Type B pancreatic cell (in vitro differentiated cells): ENCODE results near the gene TEX2. TPM values are rescaled to one million over a fixed set of nuclear protein-coding genes. Genes with fewer than 3 reads are reported as not detected.

Source experiments
- DNase-seq: peaks from one replicate; pipeline ENCODE4 v3.0.0; 2021; ENCODE audit warnings: mixed read lengths; ENCODE audit not compliant: unreplicated experiment; ENCODE audit errors: extremely low spot score
- H3K27ac Mint-ChIP-seq: 2 replicates; pipeline ENCODE4 v1.8.0; 2021; ENCODE audit warnings: mild to moderate bottlenecking, mixed read lengths
- H3K27me3 Mint-ChIP-seq: 2 replicates; pipeline ENCODE4 v1.8.0; 2021; ENCODE audit warnings: mixed read lengths
- H3K36me3 Mint-ChIP-seq: 2 replicates; pipeline ENCODE4 v1.8.0; 2021; ENCODE audit warnings: mixed read lengths
- H3K4me1 Mint-ChIP-seq: one replicate; pipeline ENCODE4 v1.8.0; 2021; ENCODE audit warnings: mixed read lengths; ENCODE audit not compliant: unreplicated experiment
- H3K4me3 Mint-ChIP-seq: 2 replicates; pipeline ENCODE4 v1.8.0; 2021; ENCODE audit warnings: mild to moderate bottlenecking, mixed read lengths
- H3K9me3 Mint-ChIP-seq: 2 replicates; pipeline ENCODE4 v1.8.0; 2021; ENCODE audit warnings: mixed read lengths
- total RNA-seq: library from RNA; stranded (reverse); gene quantifications from 2 replicates; pipeline ENCODE4 v1.2.1, GENCODE V29; 2021; ENCODE audit warnings: low replicate concordance
- TF ChIP-seq, protein P1 (sequence below): fragments of 200-600 bp; sonication (generic); conservative IDR thresholded peaks from 2 replicates; pipeline ENCODE4 v1.5.0; 2021; ENCODE audit warnings: antibody characterized with exemption, mild to moderate bottlenecking

The TEX2 gene
- total RNA-seq, 1 donor from 2014 or later, result 23.3 TPM

DNA sequence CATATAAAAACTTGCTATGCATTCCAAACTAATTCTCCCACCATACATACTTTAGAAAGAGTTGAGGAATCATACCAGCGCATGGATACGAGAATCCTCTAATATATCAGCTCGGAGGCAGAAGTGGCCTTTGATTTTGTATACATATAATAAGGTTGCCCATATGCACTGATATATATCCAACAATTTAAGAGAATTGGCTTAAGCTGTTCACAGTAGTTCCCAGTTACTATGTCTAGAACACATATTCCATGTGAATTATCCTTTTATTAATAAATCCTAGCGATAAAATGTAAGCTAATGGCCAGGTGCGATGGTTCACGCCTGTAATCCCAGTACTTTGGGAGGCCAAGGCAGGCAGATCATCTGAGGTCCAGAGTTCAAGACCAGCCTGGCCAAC is 113.9 kb downstream of the TEX2 start:
- no peaks in the 10 kb centered on the region for H3K27me3 Mint-ChIP-seq
- peaks cover 24% of the 10 kb centered on the region for H3K4me1 Mint-ChIP-seq
- no peak overlapping the region for H3K4me3 Mint-ChIP-seq
- no peaks in the 10 kb centered on the region for H3K9me3 Mint-ChIP-seq
- no peak for DNase-seq
- TF ChIP-seq, protein P1, sequence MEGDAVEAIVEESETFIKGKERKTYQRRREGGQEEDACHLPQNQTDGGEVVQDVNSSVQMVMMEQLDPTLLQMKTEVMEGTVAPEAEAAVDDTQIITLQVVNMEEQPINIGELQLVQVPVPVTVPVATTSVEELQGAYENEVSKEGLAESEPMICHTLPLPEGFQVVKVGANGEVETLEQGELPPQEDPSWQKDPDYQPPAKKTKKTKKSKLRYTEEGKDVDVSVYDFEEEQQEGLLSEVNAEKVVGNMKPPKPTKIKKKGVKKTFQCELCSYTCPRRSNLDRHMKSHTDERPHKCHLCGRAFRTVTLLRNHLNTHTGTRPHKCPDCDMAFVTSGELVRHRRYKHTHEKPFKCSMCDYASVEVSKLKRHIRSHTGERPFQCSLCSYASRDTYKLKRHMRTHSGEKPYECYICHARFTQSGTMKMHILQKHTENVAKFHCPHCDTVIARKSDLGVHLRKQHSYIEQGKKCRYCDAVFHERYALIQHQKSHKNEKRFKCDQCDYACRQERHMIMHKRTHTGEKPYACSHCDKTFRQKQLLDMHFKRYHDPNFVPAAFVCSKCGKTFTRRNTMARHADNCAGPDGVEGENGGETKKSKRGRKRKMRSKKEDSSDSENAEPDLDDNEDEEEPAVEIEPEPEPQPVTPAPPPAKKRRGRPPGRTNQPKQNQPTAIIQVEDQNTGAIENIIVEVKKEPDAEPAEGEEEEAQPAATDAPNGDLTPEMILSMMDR, result no peak
- H3K27ac Mint-ChIP-seq, result no peak overlapping the region
- peaks cover 22% of the 10 kb centered on the region for H3K36me3 Mint-ChIP-seq

DNA sequence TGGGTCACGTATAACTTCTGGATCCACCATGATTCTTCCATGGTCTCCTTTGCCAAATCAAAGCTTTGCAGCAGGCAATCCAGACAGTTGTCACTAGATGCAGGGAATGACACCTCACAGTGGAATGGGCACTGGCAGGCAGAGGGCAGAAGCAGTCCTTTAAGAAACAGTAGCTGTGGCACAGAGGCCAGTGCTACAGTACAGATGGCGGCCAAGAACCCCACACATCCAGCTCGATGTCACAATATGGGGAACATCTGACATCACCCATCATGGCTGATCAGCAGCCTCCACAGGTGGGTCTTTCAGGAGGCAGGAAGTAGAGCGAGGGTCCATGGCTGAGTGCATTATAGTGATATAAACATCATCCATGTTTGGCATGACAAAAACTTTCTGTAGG is 114.4 kb downstream of the TEX2 start:
- no peak for DNase-seq
- peak overlapping the region; percentile 70 for H3K27ac Mint-ChIP-seq
- H3K4me3 Mint-ChIP-seq, result peak overlapping the region; percentile 44
- H3K9me3 Mint-ChIP-seq, result no peaks in the 10 kb centered on the region
- TF ChIP-seq, protein P1, result no peak
- H3K27me3 Mint-ChIP-seq, result no peaks in the 10 kb centered on the region
- H3K36me3 Mint-ChIP-seq, result peaks cover 22% of the 10 kb centered on the region
- H3K4me1 Mint-ChIP-seq, result peaks cover 22% of the 10 kb centered on the region

DNA sequence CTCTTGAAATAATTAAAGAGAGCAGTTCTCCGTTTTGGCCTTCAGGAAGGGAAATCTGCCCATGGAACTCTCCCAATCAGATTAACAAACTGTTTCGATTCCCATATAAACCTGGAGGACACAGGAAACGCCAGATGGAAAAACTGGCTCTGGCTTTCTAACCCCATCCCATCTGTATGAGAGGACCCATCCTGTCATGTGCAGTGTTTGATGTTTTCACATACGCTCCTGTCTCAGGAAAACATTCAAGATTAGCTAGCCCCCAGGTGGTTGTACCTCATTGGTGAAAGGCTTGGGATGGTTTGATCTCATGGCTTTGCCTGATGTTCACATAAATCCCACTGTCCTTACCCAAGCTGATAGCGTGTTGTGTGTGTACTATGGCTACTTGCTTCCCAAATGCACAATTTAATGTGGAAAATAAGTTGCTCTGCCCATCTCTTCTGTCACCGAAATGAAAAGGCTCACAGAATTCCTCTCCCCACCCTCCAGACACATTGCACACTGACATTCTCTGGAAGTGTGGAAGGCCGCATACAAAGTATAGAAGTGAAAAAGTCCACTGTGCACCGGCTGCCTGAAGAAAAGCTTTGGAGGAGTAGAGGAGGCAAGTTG is 114.9 kb downstream of the TEX2 start:
- H3K4me3 Mint-ChIP-seq, result peak overlapping the region; percentile 44

DNA sequence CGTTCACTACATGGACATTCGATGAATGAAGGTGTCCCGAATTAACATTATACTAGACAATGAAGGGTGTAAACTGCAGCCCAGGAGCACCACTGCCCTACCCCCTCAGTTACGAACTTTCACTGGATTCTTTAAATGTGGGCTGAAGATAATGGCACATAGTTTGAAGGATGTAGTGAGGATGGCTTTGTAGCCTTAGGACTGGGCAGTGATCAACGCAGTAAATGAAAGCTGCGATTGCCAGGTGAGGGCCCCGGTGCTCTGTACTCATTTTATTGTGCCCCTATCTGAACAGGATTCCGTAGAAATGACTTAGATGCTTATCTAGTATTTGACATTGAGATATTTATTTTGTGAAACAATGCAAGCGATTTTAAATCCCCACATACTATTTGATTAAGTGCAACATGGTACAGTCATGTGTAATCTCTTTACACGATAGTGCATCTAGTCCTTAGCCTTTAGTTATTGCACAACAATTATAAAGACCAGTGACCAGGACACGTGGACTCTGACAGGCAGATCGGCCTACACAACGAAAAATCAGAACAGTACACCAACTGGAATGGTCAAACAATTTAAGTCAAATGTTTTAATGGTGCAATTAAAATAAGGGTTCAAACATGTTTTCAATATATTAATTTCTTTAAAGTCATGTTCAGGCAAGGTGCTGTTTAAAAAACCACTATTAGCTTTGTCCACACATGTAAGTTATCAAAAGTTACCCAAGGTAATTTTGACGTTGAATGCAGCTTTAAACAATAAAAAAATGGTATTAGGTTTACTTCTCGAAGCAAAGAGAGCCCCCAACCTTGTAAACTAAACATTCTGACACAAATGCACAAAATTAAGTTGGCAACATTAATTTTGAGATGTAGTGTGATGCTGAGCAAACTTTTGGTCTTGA is 115.7 kb downstream of the TEX2 start:
- H3K4me3 Mint-ChIP-seq, result peak overlapping the region; percentile 44

More for the DNA sequence above, 114.9 kb downstream of the TEX2 start:
- H3K27ac Mint-ChIP-seq, result peak overlapping the region; percentile 70
- H3K36me3 Mint-ChIP-seq, result peaks cover 22% of the 10 kb centered on the region
- DNase-seq, result no peak
- peaks cover 22% of the 10 kb centered on the region for H3K4me1 Mint-ChIP-seq
- no peaks in the 10 kb centered on the region for H3K9me3 Mint-ChIP-seq
- H3K27me3 Mint-ChIP-seq, result no peaks in the 10 kb centered on the region
- TF ChIP-seq, protein P1, result no peak

DNA sequence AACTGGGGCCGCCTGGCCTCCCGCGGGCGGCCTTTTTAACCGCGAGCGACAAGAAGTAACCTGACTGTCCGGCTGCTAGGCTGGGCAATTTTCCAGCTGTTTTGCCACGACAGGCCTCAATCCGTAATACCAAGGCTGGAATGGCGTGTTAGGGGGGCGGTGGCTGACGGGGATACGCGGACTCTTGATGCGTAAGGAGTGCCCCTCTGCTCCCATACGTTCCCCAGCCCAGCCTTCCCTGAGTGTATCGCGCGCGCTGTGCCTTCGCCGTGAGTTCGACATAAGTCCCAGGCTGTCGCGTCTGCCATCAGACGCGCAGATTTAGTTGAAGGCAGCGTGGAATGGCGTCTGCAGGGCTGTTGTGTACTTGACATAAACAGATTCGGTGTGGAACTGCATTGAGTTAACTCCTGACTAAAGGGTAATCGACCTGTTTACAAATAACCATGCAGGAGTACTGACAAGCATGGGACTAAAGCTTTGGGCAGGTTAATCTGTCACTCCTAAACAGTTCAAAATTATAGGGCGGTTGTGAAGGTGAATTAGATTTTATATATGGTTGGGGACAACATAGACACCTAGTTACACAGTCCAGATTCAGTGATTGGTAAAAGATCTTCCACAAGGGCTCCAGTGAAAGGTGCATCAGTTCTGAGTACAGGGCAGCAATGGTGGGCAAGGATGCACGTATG is 116.5 kb downstream of the TEX2 start:
- Mint-ChIP-seq H3K9me3 (no peaks in the 10 kb centered on the region), H3K27ac (no peak overlapping the region), H3K27me3 (no peaks in the 10 kb centered on the region), H3K4me1 (peaks cover 22% of the 10 kb centered on the region), H3K36me3 (peaks cover 15% of the 10 kb centered on the region), H3K4me3 (no peak overlapping the region)
- TF ChIP-seq, protein P1, result no peak
- DNase-seq, result no peak

More for the DNA sequence above, 115.7 kb downstream of the TEX2 start:
- TF ChIP-seq, protein P1, result no peak
- Mint-ChIP-seq H3K4me1 (peaks cover 22% of the 10 kb centered on the region), H3K27ac (no peak overlapping the region), H3K9me3 (no peaks in the 10 kb centered on the region), H3K36me3 (peaks cover 19% of the 10 kb centered on the region), H3K27me3 (no peaks in the 10 kb centered on the region)
- DNase-seq, result no peak
